Mesangial cell (primary cell): ENCODE measurements around the gene CCDC196. TPM values are rescaled to one million over a fixed set of nuclear protein-coding genes. Genes with fewer than 3 reads are reported as not detected.

Source experiments
- total RNA-seq: library from RNA; depleted of rRNA; stranded (reverse); fragments of >200 nt; gene quantifications from 2 replicates; pipeline ENCODE4 v1.2.3, GENCODE V29; 2015

CCDC196 gene
- not detected in 2 replicates for total RNA-seq

GRCh38 chr14:66485910-66486421 is at the start of gene CCDC196:
Gene CCDC196 (plus strand): TSS chr14:66486371. CDS start chr14:66486503, 132 bp downstream.

GRCh38 chr14:66507722-66508546 is 21.8 kb downstream of the CCDC196 start, which contains the start of gene GPHN:
Gene GPHN (plus strand): TSS chr14:66508147.

Other genes starting within 250 kb of the CCDC196 start
- 9.5 and 34.6 TPM in 2 replicates for gene GPHN, start 21.8 kb downstream of the CCDC196 start, total RNA-seq